ENCODE data around the gene AIF1.

Gene AIF1

DNA sequence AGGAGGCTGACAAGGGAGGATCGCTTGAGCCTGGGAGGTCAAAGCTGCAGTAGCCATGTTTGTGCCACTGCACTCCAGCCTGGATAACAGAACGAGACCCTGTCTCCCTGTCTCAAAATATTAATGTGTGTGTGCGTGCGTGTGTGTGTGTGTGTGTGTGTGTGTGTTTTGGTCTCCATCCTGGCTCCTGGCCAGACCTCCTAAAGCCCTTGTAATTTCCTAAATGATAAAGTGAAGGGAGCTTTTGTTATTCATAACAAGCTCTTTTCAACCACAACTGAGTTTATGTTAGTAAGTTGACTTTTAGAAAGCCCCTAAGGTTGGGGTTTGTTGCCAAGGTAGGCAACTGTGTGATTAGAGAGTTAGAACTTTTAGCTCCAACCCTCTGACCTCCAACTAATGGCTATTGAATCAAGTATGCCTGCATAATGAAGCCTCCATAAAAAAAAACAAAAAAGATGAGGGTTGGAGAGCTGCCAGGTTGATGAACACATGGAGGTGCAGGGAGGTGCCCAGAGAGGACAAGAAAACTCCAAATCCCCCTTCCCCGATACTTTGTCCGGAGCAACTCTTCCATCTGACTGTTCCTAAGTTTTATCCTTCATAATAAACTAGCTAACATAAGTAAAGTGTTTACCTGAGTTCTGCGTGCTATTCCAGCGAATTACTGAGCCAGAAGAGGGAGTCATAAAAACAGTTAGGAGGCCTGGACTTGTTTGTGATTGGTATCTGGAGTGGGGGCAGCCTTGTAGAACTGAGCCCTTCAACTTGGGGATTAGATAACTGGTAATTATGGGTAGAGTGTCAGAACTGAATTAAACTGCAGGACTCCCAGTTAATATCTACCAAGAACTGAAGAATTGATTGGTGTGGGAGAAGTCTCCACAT, 5.3 kb upstream of the AIF1 start:
- no peaks in the 10 kb centered on the region for H3K9me3 ChIP-seq (ENCODE audit: insufficient read depth, low read length)
- TF ChIP-seq, protein P1, sequence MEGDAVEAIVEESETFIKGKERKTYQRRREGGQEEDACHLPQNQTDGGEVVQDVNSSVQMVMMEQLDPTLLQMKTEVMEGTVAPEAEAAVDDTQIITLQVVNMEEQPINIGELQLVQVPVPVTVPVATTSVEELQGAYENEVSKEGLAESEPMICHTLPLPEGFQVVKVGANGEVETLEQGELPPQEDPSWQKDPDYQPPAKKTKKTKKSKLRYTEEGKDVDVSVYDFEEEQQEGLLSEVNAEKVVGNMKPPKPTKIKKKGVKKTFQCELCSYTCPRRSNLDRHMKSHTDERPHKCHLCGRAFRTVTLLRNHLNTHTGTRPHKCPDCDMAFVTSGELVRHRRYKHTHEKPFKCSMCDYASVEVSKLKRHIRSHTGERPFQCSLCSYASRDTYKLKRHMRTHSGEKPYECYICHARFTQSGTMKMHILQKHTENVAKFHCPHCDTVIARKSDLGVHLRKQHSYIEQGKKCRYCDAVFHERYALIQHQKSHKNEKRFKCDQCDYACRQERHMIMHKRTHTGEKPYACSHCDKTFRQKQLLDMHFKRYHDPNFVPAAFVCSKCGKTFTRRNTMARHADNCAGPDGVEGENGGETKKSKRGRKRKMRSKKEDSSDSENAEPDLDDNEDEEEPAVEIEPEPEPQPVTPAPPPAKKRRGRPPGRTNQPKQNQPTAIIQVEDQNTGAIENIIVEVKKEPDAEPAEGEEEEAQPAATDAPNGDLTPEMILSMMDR (IDR thresholded peaks at IDR 0.05; ENCODE audit: insufficient read depth, low read length, poor library complexity, severe bottlenecking) = no peak
- no peak for TF ChIP-seq EZH2phosphoT487 (conservative IDR thresholded peaks at IDR 0.05; ENCODE audit: low read length)
- H3K9me2 ChIP-seq (replicated peaks; ENCODE audit: insufficient read depth, low read length) = no peaks in the 10 kb centered on the region
- no peaks in the 10 kb centered on the region for H3K79me2 ChIP-seq (ENCODE audit: insufficient read depth, low read length)
- H3K36me3 ChIP-seq (ENCODE audit: low read length) = no peaks in the 10 kb centered on the region
- H3K27me3 ChIP-seq (ENCODE audit: low read length) = no peaks in the 10 kb centered on the region
- H3K27ac ChIP-seq (ENCODE audit: low read depth, low read length) = no peak overlapping the region
- H3F3A ChIP-seq (ENCODE audit: insufficient read depth) = 0 out of 2 replicates have a peak, but pooled peaks cover 3% of the 10 kb centered on the region
- H2AFZ ChIP-seq (ENCODE audit: low read depth, low read length, severe bottlenecking) = no peak overlapping the region
- H3K4me2 ChIP-seq (ENCODE audit: low read depth, low read length, poor library complexity, severe bottlenecking) = no peak overlapping the region
- no peak overlapping the region for H3K9ac ChIP-seq (ENCODE audit: low read length)
- H3K4me3 ChIP-seq (ENCODE audit: insufficient read depth, low read length, poor library complexity, severe bottlenecking) = no peak overlapping the region
- no peaks in the 10 kb centered on the region for H4K20me1 ChIP-seq (ENCODE audit: low read depth, low read length)

DNA sequence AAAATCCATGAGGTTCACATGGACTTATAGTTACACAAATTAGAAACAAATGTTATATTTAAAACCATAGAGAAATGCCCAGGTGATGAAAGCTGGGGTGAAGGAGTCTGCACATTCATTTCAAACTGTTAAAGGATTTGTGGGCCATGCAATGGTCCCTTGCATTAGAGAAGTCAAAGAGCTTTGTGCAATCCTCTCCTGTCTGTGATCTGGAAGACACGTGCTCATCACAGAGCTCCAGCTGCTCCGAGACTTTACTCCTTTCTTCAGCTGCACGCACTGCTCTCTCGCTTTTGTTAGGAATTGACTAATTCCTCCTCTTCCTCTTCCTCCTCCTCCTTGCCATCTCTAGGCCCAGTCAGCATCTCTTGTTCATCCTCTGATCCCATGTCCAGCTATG, 4.1 kb upstream of the AIF1 start:
- Histone ChIP-seq H3K79me2 (ENCODE audit: insufficient read depth, low read length) (no peaks in the 10 kb centered on the region), H3F3A (ENCODE audit: insufficient read depth) (0 out of 2 replicates have a peak, but pooled peaks cover 4% of the 10 kb centered on the region), H3K4me2 (ENCODE audit: low read depth, low read length, poor library complexity, severe bottlenecking) (no peak overlapping the region), H3K27me3 (ENCODE audit: low read length) (no peaks in the 10 kb centered on the region), H3K9ac (ENCODE audit: low read length) (no peak overlapping the region), H3K9me3 (ENCODE audit: insufficient read depth, low read length) (no peaks in the 10 kb centered on the region), H3K4me3 (ENCODE audit: insufficient read depth, low read length, poor library complexity, severe bottlenecking) (no peak overlapping the region), H2AFZ (ENCODE audit: low read depth, low read length, severe bottlenecking) (no peak overlapping the region), H3K9me2 (replicated peaks; ENCODE audit: insufficient read depth, low read length) (no peaks in the 10 kb centered on the region), H3K27ac (ENCODE audit: low read depth, low read length) (no peak overlapping the region), H3K36me3 (ENCODE audit: low read length) (no peaks in the 10 kb centered on the region), H4K20me1 (ENCODE audit: low read depth, low read length) (no peaks in the 10 kb centered on the region)
- TF ChIP-seq EZH2phosphoT487 (conservative IDR thresholded peaks at IDR 0.05; ENCODE audit: low read length) = no peak
- TF ChIP-seq, protein P1 (IDR thresholded peaks at IDR 0.05; ENCODE audit: insufficient read depth, low read length, poor library complexity, severe bottlenecking) = no peak

DNA sequence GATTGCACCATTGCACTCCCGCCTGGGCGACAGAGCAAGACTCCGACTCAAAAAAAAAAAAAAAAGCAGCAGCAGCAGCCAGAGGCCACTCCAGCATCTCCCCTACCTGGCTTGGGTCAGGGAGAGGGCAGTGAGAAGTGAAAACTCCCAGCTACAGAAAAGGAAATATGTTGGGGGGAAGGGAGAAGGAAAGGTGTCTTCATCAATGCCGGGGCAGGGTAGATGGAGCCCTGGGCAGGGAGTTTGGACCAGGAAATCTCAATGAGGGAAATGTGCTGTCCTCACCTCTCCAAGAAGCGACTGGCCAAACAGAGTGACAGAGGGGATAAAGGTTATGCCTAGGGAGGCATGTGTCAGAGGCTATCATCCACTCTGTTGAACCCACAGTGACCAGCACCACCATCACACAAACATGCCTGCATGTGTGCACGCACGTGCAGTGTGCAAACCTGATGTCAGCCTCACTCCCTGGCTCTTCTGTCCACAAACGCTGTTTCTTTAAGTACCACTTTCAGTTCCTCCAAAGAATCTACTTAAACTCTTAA, 887 bp upstream of the AIF1 start:
- H3F3A ChIP-seq (ENCODE audit: insufficient read depth) = 0 out of 2 replicates have a peak, but pooled peaks cover 10% of the 10 kb centered on the region
- H3K36me3 ChIP-seq (ENCODE audit: low read length) = no peaks in the 10 kb centered on the region
- no peaks in the 10 kb centered on the region for H4K20me1 ChIP-seq (ENCODE audit: low read depth, low read length)
- H3K79me2 ChIP-seq (ENCODE audit: insufficient read depth, low read length) = no peaks in the 10 kb centered on the region
- H2AFZ ChIP-seq (ENCODE audit: low read depth, low read length, severe bottlenecking) = no peak overlapping the region
- TF ChIP-seq, protein P1 (IDR thresholded peaks at IDR 0.05; ENCODE audit: insufficient read depth, low read length, poor library complexity, severe bottlenecking) = no peak
- TF ChIP-seq EZH2phosphoT487 (conservative IDR thresholded peaks at IDR 0.05; ENCODE audit: low read length) = no peak
- H3K4me3 ChIP-seq (ENCODE audit: insufficient read depth, low read length, poor library complexity, severe bottlenecking) = no peak overlapping the region
- no peaks in the 10 kb centered on the region for H3K9me3 ChIP-seq (ENCODE audit: insufficient read depth, low read length)
- H3K9ac ChIP-seq (ENCODE audit: low read length) = no peak overlapping the region
- H3K27me3 ChIP-seq (ENCODE audit: low read length) = no peaks in the 10 kb centered on the region
- H3K27ac ChIP-seq (ENCODE audit: low read depth, low read length) = no peak overlapping the region
- no peaks in the 10 kb centered on the region for H3K9me2 ChIP-seq (replicated peaks; ENCODE audit: insufficient read depth, low read length)
- H3K4me2 ChIP-seq (ENCODE audit: low read depth, low read length, poor library complexity, severe bottlenecking) = no peak overlapping the region

Data from SU-DHL-6 (cell line).